ENCODE data around the gene PNPLA1.

Gene PNPLA1

GRCh38 chr6:36285797-36286196, 15.9 kb downstream of the PNPLA1 start:
- no peak for DNase-seq

GRCh38 chr6:36286858-36287257, 17.0 kb downstream of the PNPLA1 start:
- DNase-seq: no peak

- DNase-seq: no peak
Observed at GRCh38 chr6:36289281-36289878, 19.5 kb downstream of the PNPLA1 start.

- DNase-seq: peak; percentile 65
Observed at GRCh38 chr6:36290668-36291620, 21.1 kb downstream of the PNPLA1 start.

DNA sequence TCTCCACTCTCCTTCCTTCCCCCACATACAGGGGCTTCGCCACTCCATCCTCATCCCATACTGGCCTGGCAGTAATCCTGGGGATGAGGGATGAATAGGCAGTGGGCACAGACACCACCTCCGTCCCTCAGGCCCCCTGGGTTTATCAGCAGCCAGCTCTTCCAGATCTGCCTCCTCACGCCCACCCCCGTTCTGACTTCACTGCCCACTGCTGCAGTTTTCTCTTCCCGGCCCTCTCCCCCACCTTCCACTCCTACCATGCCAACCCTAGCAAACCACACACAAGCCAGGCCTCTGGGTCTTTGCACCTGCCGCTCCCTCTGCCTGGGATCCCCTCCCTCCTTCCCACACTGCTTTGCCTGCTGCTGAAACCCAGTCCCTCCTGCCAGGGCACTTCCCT, 22.3 kb downstream of the PNPLA1 start:
- DNase-seq: no peak

DNA sequence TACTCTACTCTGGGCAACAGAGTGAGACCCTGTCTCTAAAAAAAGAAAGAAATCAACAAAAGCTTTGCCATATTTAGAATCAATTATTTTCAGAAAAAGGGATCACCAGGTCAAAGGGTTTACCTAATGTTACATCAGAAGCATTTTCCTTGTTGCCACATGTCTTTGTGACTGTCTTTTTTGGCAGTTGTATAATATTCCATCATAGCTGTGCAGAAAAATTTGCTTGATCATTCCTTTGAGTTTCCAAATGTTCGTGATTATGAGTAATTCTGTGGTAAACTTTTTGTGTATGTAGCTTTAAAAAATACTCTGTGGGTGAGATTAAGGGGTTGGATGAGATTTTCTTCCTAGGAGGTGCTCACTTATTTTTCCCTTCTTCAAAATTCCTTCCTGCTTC, 26.4 kb downstream of the PNPLA1 start:
- DNase-seq: no peak

GRCh38 chr6:36297051-36297450, 27.2 kb downstream of the PNPLA1 start:
- DNase-seq: no peak

DNA sequence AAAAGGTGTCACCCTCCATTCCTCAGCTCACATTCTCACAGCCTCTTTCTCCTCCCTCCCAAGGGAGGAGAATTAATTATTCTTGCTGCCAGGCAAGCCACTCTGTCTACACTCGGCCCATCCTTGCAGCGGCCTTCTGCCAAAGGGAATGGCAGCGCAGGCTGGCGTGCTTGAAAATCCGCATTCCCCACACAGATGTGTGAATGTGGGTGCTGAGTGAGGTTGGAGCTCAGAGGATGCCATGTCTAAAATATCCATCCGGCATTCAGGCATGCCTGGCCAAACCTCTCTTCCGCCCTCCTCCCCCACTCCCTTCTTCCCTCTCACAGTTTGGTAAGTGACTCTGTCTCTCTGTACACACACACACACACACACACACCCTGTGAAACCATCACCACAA, 27.7 kb downstream of the PNPLA1 start:
- DNase-seq: no peak

DNA sequence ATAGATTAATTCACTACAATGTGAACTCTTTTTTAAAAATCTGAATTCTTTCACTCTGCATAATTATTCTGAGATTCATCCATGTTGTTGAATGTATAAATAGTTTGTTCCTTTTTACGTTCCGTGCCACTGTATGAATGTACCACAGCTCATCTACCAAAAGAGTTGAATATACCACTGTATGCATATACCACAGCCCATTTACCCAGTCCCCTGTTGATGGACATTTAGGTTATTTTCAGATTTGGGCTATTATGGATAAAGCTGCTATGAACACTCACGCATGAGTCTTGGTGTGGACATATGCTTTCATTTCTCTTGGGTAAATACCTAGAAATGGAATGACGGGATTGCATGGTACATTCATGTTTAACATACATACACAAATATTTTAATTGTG, 28.2 kb downstream of the PNPLA1 start:
- no peak for DNase-seq

- DNase-seq: no peak
Observed at GRCh38 chr6:36301085-36301658, 31.3 kb downstream of the PNPLA1 start.

- no peak for DNase-seq
Observed at GRCh38 chr6:36301781-36302180, 31.9 kb downstream of the PNPLA1 start.

DNA sequence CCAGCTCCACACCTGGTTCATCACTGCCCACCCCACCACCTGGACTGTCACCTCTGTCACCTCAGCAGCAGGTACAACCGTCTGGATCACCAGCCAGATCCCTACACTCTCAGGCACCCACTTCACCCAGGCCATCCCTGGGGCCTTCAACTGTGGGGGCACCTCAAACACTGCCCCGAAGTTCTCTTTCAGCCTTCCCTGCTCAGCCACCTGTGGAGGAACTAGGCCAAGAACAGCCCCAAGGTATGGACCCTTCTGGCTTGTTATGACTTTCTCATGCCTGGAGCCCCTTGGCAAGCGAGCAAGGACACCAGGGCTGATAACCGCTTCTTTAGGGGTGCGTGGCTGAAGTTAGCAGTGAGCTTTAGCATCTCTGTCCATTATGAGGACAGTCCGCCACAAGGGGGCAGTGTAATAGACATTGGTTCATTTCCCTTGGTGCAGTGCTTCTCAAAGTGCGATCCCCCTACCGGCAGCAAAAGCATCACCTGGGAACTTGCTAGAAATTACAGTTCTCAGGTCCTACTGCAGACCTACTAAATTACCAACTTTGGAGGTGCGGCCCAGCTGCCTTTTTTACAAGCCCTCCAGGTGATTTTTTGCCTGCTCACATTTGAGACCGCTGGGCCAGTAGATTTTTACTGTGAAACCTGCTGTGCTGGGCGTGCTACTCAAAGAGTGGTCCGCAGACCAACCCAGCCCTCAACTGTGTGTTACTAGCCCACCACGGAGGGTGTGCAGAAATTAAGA, 32.5 kb downstream of the PNPLA1 start:
- peak; percentile 82 for DNase-seq

GRCh38 chr6:36305885-36306284, 36.0 kb downstream of the PNPLA1 start:
- no peak for DNase-seq

- DNase-seq: no peak
Observed at GRCh38 chr6:36306375-36306774, 36.5 kb downstream of the PNPLA1 start.

- no peak for DNase-seq
Observed at GRCh38 chr6:36308514-36308913, 38.7 kb downstream of the PNPLA1 start.

DNA sequence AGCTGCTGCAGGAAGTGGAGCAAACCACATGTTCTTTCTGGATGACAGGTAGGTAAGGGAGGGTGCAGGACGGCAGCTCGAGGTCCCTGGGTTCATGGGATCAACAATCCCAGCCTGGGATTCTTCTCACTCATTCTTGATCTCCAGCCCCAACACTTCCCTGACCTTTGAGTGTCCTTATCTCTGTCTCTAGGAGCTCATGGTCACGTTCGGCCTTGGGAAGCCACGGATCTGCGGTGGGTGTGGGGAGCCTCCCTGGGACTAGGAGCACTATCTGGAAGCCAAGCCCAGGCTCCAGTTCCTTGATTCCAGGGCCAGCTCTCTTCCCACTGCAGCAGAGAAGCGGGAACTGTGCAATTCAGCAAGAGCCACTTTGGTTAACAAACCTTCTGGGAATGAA, 39.3 kb downstream of the PNPLA1 start:
- DNase-seq: no peak

DNA sequence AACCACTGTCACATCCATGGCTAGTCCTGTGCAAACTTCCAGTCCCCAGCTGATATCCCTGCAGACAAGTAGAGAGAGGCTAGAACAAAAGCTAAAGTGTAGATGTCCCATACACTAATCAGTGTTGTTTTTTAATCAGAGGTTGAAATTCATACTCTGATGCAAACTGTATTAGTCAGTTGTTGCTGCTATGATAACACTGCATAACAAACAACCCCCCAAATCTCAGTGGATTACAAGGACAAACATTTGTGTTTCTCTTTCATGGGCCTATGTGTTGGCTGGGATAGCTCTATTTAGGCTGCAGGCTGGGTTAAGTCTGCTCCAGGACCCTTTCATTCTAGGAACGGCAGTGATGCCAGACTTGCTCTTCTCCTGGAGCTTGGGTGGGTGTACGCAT, 40.0 kb downstream of the PNPLA1 start:
- no peak for DNase-seq

DNA sequence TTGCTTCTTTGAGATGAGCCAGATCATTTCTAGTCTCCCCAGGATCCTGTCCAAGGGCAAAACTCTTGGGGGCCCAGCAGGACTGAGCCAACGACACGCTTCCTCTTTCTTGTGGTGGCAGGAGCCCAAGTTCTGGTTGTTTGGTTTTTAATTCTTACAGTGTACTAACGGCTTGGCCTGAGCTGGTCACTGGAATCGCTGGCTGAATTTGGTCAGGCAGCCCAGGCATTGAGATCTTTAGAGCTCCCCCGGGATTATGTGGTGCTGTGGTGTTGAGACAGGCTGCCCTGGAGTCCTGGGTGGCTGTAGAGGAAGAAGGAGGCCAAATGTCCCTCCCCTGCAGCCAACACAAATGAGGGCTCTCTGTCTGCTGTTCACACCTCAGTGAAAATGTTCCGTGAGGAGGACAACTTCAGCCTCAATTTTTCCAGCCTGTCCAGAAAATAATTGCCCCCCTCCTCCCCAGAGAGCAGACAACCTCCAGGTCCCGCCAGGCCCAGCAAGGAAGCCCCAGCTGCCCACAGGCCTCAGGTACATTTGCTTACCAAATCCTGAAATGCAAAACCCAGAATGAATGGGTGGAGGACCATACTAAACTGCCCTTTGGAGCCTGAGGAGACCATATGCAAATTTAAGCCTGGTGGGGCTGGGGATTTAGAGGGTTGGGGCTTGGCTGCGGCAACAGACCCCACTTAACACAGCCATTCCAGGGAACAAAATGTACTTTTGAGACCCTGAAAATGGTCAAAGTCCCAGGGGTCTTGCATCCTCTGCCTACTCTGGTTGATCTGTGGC, 43.2 kb downstream of the PNPLA1 start:
- peak; percentile 93 for DNase-seq

DNA sequence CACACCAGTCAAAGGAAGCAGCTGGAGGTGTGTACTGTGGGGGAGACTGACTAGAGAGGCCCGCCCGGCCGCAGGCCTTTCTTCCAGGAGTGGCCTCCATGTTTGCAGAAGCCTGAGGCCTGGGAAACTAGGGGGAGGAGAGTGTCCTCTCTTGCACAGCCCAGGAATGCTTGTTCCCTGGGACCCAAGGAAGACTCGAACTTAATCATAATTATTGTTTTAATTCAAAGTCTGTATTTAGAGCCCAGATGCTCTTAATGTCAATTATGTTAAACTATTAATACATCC, 43.7 kb downstream of the PNPLA1 start:
- DNase-seq: no peak

GRCh38 chr6:36314221-36315014, 44.6 kb downstream of the PNPLA1 start:
- DNase-seq: peak; percentile 45

GRCh38 chr6:36315921-36316320, 46.1 kb downstream of the PNPLA1 start:
- DNase-seq: no peak

DNA sequence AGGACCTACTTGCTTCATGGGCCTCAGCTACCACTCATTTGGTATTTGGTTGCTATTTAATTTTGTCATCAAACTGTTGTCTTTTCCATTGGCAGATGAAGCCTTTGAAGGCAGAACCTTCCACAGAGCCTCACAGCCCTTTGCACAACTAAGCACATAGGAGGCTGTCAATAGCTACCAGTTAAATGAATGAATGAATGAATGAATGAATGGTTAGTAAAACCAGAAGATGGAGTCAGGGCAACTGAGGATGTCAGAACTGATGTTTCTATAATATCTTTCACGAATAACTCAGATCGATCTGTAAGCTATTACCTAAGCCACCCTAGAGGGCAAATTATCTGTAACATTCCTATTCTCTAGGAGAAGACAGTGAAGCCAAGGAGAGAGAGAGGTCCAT, 47.8 kb downstream of the PNPLA1 start:
- DNase-seq: no peak
